Stimulated activated naive CD8-positive, alpha-beta T cell treated with anti-CD3 and anti-CD28 coated beads, Interleukin-15, Interleukin-2, amounts not matched to agents 100 U/mL and 50 U/mL, for 24 hours (primary cell): ENCODE measurements around the gene HIVEP3.

Source experiments
- ATAC-seq: fragments of 150-1000 bp; cut with Tn5 transposase; one replicate; pipeline ENCODE4 v1.10.0; 2021
- DNase-seq: peaks from one replicate; pipeline ENCODE4 v3.0.0; 2021

Gene HIVEP3

DNA sequence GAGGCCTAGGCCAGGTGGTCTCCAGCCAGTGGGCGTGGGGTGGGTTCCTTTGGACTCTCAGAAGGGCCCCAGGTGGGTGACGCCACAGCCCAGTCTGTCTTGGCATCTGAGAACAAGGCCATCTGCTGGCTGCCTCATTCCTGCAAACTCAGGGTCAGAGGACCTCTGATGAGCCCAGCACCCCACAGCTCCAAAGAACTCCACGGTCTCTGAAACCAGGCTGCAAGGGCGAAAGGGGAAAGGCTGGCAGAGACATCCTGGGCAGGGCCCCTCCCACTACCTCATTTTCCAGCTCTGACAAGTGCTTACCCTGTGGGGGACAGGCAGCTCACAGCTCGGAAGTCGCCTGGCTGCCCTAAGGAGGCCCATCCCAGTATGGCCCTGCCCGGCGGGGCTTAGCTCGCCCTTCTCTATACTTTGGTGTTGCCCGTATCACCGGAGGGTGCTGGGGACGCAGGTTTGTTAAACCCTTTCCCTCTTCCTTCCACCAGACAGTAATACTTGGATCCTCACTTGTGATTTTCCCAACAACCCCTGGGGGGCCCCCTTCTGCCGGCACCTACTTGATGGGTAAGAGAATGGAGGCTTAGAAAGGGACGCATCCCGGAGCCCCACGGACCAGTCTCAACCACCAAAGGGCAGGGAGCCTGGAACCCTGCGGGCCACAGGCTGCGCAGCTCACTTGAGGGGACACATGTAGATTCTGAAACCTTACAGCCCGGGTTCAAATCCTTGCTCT, 423.3 kb downstream of the HIVEP3 start:
- DNase-seq (peak; percentile 43), ATAC-seq (no peak)

DNA sequence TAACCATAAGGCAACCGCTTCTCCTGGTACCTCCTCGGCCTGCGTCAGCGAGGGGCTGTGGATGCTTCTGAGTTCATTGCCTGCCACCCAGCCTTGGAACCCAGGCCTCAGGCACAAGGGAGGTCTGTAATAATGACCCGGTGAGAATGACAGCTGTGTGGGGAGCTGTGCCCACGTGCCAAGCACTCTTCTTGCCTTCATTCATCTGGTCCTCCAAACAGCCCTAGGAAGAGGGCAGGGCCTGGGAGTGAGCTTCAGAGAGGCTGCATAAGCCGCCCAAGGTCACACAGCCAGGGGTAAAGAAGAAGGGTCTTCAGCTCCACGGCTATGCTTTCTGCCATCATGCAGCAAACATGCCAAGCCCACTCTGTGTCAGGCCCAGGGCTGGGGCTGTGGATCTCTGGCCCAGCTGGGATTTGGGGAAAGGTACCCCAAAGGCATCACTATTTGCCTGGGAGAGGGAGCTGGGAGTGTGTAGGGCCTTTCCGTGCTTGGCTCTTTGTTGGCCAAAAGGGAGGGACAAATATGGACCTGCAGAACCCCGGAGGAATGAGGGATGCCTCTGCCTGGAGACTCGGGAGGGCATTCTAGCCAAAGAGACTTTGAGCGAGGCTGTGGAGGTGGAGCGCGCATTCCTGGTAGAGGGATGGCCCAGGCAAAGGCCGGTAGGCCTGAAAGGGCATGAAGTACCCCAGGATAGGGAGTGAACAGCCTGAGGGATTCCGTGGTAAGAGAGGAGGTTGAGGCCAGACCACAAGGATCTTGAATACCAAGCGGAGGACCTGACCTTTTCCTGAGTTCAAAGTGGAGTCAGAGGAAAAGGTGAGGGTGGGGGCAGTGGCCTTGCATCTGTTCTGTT, 424.1 kb downstream of the HIVEP3 start:
- ATAC-seq = no peak
- DNase-seq = no peak

DNA sequence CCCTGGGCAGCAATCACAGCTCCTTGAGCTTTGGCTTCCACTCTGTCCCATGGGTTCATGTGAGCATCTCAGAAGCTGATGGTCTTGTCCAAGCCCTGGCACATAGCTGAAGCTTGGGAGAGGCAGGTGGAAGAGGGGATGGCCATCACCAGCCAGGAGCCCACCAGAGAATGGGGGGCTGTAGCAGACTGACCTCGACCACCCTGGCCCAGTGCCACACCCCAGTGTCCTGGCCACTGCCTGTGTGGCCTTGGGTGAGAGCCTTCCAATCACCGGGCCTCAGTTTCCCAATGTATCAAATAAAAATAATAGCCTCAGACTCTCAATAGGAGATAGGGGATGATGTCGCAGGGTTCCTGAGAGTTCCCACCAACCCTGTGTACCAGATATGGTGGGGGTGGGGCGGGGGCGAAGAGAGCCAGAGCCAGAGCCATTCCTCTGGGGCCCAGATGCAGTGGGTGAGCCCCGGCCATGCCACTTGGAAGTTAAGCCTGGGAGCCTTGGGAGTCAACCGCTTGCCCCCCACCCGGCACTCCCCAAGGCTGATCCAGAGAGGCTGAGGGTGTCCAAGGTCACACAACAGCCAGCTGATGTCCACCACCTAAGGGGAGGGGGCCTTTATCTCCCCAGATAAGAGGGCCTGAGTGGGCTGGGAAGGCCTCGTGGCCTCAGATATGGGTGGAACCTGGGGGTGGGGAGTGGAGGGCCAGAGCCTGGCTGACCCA, 424.9 kb downstream of the HIVEP3 start:
- ATAC-seq = no peak
- no peak for DNase-seq

DNA sequence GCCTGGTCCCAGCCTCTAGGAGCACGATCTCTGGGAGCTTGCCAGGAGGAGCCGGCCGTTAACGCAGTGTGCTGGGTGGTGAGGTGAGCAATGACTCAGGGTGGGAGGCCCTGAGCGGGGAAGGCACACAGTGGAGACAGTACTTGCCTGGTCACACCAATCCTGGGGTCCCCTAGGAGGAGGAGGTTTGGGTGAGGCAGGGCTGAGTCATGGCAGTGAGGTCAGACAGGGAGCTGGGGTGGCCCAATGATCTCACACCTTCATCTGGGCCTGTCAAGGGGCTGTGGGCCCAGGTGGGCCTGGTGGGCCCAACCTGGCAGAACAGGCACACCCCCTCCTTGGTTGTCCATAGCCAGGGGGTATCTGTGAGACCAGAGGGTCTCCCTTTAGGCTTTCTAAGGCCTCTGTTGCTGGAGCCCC, 425.6 kb downstream of the HIVEP3 start:
- DNase-seq (peak; percentile 43), ATAC-seq (peak; percentile 70)

DNA sequence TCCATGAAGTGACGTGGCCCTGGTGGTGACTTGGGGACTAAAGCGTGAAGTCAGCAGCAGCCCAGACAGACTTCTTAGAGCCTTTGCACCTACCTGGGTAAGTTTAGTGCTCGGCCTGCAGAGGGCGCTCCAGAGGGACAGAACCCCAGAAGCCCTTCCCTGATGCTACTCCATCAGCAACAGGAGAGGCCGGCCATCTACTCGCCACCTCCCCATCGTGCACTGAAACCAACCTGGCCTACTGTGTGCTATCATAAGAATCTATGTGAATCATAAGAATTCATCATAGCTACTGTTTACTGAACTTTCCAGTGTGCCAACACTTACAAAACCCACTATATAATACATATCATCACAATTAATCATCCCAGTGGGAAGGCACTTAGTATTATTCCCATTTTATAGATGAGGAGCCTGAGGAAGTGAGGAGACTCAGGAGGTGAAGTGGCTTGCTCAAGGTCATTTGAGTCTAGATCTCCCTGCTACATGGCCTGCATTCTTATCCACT, 426.3 kb downstream of the HIVEP3 start:
- no peak for ATAC-seq
- peak; percentile 71 for DNase-seq

DNA sequence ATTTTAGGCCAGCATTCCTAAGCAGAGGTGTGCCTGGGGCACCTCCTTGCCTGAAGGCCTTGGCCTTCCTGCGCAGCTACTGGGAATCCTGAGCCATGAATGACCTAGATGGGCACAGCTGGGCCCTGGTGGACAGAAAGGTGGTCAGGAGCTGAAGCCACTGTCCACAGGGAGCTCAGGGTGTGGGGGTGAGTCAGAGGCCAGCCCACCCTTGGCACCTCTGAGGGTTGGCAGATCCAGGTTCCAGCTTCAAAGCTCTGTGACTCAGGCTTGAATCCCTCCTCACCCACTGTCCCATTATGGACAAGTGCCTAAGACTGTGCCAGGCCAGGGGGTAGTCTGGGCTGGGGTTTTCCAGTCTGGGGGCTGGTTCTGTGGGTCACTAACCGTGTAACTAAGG, 427.8 kb downstream of the HIVEP3 start:
- DNase-seq (no peak), ATAC-seq (no peak)

DNA sequence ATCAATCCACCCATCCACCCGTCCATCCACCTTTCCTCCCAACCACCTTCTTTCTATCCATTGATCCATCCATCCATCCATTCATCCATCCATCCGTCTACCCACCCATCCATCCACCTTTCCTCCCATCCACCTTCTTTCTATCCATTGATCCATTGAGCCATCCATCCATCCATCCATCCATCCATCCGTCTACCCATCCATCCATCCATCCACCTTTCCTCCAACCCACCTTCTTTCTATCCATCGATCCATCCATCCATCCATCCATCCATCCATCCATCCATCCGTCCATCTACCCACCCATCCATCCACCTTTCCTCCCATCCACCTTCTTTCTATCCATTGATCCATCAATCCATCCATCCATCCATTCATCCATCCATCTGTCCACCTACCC, 429.2 kb downstream of the HIVEP3 start:
- ATAC-seq (no peak), DNase-seq (no peak)

DNA sequence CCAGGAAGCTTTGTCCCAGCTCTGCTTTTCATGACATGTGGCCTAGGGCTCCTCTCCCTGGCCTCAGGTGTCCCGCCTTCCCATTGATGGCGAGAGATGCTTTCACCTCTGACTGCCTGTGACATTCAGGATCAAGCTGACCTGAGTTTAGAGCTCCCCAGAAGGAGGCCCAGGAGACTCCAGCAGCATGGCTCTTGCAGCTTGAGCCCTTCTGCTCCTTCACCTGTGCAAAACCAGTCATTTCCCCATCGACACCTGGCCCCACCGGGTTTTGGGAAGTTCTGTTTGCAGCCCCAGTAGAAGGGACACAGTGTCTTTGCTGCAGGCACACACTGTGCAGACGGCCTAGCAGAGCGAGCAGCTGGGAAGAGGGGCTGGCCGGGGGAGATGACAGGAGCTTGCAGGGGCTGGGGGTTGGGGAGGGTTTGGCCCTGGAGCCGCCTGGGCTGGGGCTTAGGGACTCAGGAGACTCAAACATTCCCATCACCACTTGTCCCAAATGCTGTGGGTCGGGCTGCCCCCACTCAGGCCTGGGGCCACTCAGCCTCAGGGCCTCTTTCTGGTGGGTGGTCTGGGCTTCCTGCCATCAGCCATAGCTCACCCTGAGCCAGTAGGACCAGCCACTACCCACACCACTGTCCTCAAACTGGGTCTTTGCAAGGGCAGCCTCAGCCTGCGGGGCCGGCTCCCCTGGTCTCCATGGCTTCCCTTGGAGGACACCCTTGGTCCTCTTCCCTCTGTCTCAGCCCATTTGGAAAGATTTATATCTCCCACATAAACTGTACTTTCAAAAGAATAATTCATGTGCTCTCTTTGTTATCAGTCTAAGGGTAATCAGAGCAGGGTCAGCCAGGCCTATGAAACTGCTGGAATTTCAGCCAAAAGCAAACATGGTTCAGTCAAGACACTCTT, 430.4 kb downstream of the HIVEP3 start:
- ATAC-seq (no peak), DNase-seq (no peak)

DNA sequence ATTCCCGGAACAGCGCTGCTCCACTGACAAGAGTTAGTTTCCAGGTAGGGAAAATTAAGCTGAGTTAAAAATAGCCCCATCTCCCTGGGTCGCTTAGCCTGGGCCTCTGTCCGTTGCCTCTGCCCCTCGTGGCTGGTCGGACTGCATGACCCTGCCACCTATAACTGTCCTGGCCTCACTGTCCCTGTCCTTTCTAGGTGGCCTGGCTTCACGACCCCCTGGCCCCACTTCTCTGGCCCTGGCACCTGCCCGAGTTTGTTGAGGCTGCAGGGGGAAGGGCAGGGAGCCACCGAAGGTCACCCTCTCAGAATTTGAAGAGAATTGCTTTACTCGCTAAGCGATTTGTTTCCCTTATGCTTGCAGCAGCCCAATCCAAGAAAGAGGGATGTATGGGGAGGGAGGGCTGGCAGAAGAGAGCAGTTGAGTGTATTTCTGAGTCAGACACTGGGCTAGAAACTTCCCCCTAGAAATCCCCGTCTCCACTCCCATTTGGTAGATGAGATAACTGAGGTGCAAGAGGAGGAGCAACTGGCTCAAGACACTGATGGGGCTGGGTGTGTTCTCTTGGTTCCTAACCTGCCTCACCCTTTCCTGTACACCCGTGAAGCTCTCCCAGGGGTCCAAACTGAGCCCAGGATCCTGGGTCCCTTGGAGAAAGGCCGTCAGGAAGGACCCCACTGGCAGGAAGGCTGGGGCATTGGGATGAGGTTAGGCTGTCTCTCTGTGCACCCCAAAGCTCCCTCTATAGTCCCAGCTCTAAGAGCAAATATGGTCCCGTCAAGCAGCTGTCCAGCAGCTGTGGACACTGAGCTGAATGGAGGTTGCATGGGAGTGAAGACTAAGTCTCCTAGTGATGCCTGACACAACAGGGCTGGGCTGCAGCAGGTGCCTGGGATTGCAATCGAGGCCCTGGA, 431.3 kb downstream of the HIVEP3 start:
- DNase-seq (no peak), ATAC-seq (peak; percentile 8)

DNA sequence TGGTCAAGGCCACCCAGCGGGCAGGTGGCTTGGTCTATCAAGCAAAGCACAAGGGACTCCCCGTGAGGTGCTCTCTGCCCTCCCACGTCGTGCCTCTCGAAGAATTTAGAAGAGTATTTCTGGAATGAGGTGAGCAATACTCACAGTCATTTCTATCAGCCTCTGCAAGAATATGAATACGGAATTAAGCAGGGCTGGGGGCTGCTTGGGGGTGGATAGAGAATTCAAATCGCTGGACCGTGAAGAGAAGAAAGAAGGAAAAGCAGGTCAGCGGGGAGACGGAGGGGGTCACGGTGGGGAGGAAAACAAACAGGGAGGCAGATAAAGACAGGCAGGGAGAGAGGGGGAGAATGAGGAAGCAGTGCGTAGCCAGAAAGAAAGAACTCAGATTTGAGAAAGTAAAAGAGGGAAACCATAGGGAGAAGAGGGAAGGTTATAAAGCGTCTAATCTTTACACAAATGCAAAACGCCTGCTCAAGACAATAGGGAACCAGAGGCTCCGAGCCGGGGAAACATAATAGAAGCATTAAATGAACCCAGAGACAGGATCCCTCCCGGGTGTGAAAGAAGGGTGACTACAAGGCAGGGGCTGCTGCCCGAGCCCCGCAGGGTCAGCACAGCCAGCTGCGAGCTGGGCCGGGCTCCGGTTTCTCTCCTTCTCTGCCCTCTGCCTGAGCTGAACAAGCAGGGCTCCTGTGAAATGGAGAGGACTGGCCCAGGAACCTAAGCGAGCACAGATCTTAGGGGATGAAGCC, 432.2 kb downstream of the HIVEP3 start:
- DNase-seq = no peak
- no peak for ATAC-seq

DNA sequence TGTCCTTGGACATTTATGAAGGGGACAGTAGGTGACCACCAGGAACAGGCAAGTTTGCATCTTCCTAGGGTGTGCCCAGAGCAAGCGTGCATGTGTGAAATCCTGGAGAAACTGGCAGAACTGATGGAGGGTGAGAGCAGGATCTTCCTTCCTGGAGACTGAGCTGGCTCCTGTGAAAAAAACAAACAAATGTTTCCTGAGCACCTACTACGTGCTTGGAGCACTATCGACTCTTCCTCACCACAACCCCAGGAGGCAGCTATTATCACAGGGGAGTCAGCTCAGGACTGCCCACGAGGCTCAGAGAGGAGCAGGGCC, 432.7 kb downstream of the HIVEP3 start:
- no peak for DNase-seq
- no peak for ATAC-seq

DNA sequence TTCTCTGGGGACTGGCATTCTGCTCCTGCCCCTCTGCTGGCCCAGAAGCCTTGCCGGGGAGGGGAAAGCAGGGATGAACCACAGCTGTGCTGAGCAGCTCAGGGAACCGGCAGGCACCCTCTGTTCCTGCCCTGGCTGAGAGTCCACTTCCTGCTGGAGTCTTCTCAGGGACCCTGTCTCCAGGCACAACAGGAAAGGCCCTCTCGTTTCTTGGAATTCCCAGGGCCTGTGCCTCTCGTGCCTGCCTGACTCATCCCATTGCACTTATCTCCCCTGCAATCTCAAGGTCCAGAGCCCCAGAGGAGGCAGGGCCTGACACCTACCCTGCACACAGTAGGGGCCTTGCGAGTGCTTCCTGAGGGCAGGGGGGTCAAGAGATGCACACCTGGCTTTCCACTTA, 433.1 kb downstream of the HIVEP3 start:
- DNase-seq = no peak
- ATAC-seq = no peak

DNA sequence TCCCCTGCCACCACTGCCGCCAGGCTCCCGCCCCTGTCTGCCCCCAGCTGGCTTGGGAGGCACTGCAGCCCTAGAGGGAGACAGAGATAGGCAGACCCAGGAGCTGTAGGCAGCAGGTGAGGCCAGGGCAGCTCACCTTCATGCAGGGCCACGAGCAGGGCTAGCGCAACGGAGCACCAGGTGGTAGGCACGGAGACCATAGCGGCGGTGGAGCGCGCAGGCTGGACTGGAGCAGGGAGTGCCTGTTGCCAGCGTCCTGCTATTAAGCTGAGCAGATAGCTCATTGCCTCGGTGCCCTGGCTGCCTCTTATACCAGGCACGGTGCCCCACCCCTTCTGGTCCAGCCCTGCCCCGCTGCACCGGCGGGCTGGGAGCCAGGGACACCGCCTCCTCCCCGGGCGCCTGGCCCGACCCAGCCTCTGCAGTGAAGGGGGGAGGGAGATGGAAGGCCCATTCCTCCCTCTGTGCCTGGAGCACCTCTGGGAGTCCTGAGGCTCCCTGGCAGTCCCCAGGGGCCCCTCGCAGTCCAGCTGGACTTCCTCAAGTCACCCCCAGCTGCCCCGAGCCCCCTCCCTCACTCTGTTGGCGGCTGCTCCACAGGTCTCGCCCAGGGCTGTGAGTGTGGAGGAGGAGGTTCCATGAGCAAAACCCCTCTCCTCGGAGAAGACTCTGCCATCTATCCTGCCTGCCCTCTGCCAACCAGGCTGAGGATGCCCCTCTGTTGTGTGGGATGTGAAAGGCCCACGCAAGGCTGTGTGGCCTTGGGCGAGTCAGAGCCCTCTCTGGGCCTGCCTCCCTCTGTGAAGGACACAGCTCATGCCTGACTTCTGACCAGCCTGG, 434.1 kb downstream of the HIVEP3 start, which contains the start of gene EDN2:
EDN2 (minus strand) TSS at position 282 of the 840 bp plus-strand sequence; CDS start at position 200, 82 bp downstream.
- DNase-seq (no peak), ATAC-seq (no peak)

DNA sequence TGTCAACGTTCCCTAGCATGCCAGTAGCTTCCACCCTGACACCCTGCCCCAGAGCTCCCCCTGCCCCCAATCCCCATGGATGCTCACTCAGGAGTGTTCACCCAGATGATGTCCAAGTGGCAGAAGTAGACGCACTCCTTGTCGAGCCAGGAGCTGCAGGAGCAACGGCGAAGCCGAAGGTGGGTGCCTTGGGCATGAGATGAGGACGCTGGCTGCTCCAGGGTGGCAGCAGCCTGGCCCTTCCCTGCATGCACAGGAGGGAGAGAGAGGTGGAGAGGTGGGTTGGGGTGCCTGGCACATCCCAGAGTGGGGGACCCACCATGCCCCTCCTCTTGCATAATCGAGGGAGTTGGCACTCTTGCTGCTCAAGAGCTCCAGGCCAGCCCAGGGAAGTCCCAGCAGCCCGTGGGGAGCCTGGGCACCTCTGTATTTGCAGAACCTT, 434.7 kb downstream of the HIVEP3 start:
- DNase-seq = no peak
- no peak for ATAC-seq

DNA sequence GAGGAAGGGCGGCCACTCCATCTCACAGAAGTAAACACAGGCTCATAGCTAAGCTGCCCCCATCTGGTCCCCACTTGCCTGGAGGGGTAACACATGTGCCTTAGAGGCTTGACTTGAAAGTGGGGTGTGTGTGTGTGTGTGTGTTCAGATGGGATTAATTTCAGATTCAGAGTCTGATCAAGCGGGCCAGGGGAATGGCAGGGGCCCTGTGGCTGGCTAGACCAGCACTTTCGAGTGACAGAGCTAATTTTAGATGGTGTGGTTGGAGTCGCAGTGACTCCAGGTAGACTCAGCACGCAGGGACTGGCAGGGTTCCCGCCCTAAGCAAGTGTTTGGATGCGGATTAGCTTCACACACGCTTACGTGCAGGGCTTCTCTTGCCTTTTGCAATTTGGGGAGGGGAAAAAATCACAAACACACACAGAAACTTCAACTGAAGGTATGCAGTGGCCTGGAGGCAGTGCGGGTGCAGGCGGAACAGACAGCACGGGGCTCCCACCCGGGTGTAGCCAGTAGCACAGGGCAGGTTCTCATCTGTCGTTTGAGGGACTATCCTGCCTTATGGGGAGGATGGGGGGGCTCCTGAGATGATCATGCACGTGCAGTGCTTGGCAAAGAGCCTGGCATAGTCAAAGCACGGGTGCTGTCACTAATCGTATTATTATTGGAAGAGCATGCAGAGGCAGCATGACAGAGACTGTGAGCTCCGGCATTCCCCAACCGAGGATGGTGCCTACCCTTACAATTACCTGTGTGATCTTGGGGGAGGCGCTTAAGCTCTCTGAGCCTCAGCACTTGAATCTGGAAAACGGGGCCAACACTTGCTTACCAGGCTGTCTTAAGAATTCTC, 435.5 kb downstream of the HIVEP3 start:
- DNase-seq (no peak), ATAC-seq (no peak)

DNA sequence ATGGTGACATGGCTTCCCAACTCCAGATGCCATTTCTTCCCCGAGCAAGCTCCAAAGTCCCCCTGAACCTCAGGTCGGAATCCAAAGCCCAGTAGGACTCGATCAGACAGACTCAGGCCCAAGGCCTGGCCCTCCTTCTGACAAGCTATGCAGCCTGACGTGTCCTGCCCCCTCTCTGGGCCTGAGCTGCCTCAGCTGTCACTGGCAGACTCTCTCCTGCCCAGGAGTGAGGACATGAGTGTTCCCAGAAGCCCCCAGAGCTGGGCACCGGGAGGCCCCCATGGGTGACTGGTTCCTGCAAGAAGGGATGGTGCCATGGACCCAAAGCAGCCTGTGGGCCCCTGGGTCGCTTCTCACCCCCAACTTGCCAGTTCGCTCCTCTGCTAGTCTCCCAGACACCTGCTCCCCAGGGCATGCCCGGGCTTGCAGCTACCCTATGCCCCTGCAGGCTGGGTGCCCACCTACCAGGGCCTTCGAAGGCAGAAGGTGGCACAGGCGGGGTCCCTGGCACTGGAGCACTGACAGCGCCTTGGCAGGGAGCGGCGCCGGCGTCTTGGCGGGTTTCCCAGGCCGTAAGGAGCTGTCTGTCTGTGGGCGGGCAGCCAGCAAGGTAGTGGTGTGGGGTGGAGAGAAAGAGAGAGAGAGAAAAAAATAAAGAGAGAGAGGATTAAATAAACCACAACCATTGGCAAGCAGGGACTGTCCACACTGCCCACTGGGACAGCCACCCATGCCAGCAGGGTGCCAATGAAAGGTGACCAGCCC, 436.5 kb downstream of the HIVEP3 start:
- DNase-seq = no peak
- ATAC-seq = no peak
